GOT3 (cell line): Measurements from ENCODE around the gene SLC6A16.
"Not testable (repeated sequence)": the region's sequence is repeated elsewhere in the genome, so short reads cannot be mapped to it uniquely, and the experiment has no call there.

Experiments
- DNase-seq: peaks from one replicate; lab custom pipeline; 2025; ENCODE audit warnings: mixed read lengths; lab: John Stamatoyannopoulos, UW

SLC6A16 gene

GRCh38 chr19:49344505-49345423 lies 19.8 kb upstream of the SLC6A16 start:
- no peak for DNase-seq

- DNase-seq = no peak
Measured at GRCh38 chr19:49343123-49343522, 18.1 kb upstream of the SLC6A16 start.

- DNase-seq = no peak
Measured at GRCh38 chr19:49342291-49342721, 17.3 kb upstream of the SLC6A16 start.

GRCh38 chr19:49340865-49341718 lies 16.1 kb upstream of the SLC6A16 start:
- DNase-seq = no peak

GRCh38 chr19:49340069-49340864 lies 15.3 kb upstream of the SLC6A16 start:
- DNase-seq = no peak

GRCh38 chr19:49339301-49340068 lies 14.5 kb upstream of the SLC6A16 start:
- no peak for DNase-seq

GRCh38 chr19:49338691-49339300 lies 13.8 kb upstream of the SLC6A16 start:
- DNase-seq = no peak

- no peak for DNase-seq
Measured at GRCh38 chr19:49338023-49338677, 13.2 kb upstream of the SLC6A16 start.

GRCh38 chr19:49337267-49338022 lies 12.5 kb upstream of the SLC6A16 start:
- DNase-seq = no peak

- DNase-seq = no peak
Measured at GRCh38 chr19:49336482-49337266, 11.7 kb upstream of the SLC6A16 start.

GRCh38 chr19:49335784-49336481 lies 10.9 kb upstream of the SLC6A16 start:
- DNase-seq = no peak

- no peak for DNase-seq
Measured at GRCh38 chr19:49335071-49335783, 10.2 kb upstream of the SLC6A16 start, which contains the start of gene CD37. Gene CD37, plus strand, starts transcription at chr19:49335406. Its CDS starts 135 bp downstream, at chr19:49335541.

GRCh38 chr19:49333811-49334288 lies 8.9 kb upstream of the SLC6A16 start:
- DNase-seq = no peak

- DNase-seq = no peak
Measured at GRCh38 chr19:49333418-49333805, 8.4 kb upstream of the SLC6A16 start.

- not testable (repeated sequence) for DNase-seq
Measured at GRCh38 chr19:49332691-49333417, 7.9 kb upstream of the SLC6A16 start.

- no peak for DNase-seq
Measured at GRCh38 chr19:49331616-49332055, 6.6 kb upstream of the SLC6A16 start.
